Skeletal muscle cell (primary cell): Measurements from ENCODE around the gene FBXL13.
"Not testable (repeated sequence)": the region's sequence is repeated elsewhere in the genome, so short reads cannot be mapped to it uniquely, and the experiment has no call there.

Experiments
- DNase-seq: peaks from one replicate; pipeline ENCODE4 v3.0.0-alpha.2; 2010; ENCODE audit warnings: low read depth
- H3K4me3 ChIP-seq: 2 replicates; pipeline ENCODE4 v1.5.1; 2011; ENCODE audit warnings: low read depth, mild to moderate bottlenecking, control low read depth, low read length, moderate library complexity

The FBXL13 gene

DNA sequence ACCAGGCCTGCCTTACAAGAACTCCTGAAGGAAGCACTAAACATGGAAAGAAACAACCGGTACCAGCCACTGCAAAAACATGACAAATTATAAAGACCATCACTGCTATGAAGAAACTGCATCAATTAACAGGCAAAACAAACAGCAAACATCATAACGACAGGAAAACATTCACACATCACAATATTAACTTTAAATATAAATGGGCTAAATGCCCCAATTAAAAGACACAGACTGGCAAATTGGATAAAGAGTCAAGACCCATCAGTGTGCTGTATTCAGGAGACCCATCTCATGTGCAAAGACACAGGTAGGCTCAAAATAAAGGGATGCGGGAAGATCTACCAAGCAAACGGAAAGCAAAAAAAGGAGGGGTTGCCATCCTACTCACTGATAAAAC is 120.2 kb downstream of the FBXL13 start:
- H3K4me3 ChIP-seq, DNase-seq: not testable (repeated sequence)

DNA sequence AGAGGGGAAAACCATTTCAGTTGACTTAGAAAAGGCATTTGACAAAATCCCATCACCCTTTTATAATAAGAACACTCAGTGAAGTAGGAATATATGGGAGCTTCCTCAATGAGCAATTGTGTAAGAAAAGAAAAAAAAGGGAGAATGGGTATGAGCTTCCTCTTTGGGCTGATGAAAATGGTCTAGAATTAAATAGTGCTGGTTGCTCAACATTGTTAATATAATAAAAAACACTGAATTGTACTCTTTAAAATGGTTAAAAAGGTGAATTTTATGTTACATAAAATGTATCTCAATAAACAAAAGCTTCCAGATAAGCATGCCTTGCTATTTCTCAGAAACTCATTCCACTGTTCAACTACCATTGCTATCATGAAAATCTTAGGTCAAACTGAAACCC is 121.2 kb downstream of the FBXL13 start:
- H3K4me3 ChIP-seq: no peak overlapping the region
- no peak for DNase-seq

DNA sequence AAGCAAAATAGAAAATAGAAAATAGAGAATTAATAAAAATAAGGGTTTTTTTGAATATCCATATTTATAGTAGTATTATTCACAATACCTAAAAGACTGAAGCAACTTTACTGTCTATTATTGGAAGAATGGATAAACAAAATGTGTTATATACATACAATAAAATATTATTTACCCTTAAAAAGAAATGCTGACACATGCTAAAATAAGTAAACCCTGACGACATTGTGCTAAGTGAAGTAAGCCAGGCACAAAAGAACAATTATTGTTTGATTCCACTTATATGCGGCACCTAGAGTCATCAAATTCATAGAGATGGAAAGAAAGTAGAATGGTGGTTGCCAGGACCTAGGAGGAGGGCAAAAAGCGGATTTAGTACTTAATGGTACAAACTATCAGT is 122.8 kb downstream of the FBXL13 start:
- no peak for DNase-seq
- no peak overlapping the region for H3K4me3 ChIP-seq

DNA sequence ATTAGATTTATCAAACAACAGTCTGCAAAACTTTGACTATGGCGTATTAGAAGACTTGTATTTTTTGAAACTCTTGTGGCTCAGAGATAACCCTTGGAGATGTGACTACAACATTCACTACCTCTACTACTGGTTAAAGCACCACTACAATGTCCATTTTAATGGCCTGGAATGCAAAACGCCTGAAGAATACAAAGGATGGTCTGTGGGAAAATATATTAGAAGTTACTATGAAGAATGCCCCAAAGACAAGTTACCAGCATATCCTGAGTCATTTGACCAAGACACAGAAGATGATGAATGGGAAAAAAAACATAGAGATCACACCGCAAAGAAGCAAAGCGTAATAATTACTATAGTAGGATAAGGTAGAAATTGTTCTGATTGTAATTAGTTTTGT is 130.4 kb downstream of the FBXL13 start:
- no peak for DNase-seq
- no peak overlapping the region for H3K4me3 ChIP-seq

DNA sequence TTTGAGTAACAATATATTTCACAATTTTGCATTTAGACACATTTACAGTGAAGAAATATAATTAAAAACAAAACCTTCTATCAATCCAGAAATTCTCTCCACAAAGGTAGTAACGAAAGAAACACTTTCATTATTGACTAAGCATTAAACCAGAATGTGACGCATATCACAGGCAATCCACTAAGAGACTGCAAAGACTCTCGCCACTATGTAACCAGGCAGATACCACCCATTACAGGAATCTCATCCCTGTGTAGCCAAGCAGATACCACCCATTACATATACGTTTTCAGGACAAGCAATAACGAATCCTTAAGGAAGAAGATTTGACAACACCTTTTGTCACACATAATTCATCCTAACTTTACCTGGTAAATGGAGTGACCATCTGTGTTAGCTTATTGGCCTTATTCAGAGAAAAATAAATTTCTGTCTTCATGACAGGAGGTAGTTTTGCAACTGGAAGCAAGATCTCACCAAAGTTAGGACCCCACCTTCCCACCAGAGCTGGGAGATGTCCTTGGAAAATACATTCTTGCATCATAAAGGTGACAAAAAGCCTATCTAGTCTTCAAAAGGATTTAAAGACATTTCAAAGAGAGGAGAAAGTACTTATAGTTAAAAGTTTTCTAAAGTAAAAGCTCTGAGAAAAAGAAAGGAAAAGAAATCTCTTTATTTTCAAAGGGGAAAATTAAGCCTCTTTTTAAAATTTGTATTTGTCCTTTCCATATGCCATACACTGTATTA is 131.0 kb downstream of the FBXL13 start:
- H3K4me3 ChIP-seq: no peak overlapping the region
- DNase-seq: no peak

DNA sequence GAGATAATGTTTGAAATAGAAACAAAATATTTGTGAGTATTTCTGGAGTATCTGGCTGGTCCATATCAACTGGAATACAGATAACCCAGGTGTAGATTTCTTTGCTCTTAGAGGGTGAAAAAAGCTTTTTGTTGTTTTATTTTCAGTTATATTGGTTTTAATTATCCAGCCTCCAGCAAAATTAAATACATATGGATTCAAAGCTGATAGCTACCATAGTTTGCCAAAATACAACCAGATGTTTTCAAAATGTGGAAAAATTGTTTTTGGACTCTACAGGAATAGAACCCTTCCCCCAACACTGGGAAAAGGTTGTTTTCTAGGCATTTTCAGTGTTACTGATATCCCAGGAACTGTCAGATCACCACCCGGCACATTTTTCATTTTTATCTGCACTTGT is 131.7 kb downstream of the FBXL13 start:
- no peak for DNase-seq
- no peak overlapping the region for H3K4me3 ChIP-seq

DNA sequence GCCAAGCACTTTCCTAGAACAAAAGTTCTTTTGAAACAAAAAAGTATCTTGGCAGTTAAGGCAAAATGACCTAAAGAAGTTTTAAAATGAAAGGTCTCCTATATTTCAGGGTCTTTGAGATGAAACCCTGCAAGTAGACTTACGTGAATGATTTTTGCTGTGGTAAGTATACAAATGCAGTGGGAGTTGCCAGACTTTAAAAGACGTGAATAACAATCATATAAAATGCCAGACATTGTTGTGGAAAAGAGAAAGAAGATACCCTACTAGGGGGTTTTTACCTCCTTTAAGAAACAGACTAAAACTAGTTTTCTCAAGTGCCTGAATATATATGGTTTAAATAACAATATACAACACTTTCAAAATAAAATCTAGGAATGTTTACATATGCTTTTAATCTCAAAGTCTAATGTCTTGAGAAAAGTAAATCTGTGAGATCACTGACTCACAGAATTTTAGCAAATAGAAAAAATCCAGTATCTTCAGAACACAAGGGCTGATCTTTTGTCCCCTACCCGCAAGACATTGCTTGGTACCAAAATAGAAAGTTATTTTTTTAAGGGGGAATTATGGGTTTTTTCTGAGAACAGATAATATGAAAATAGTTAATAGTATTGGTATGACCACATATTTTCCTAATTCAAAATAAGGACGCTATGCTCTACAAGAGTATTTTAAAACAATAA is 132.3 kb downstream of the FBXL13 start:
- no peak overlapping the region for H3K4me3 ChIP-seq
- DNase-seq: no peak

DNA sequence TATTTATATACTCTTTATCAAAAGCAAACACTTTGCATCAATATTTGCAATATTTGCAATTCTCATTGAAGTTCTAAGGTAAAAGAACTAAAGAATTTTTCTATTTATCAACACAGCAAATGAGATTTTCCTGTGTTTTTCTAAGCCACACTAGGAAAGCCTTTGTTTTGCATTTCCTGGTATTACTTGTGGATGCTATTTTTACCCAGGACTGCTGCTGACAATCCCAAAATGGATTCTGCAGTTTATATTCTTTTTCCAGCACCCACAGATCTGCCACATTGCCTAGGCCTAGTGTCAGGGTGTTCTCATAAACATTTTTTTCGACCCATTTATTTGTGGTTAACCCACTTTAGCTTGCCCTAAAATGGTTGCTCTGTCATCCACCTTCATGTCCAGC is 135.9 kb downstream of the FBXL13 start:
- DNase-seq: no peak
- no peak overlapping the region for H3K4me3 ChIP-seq

DNA sequence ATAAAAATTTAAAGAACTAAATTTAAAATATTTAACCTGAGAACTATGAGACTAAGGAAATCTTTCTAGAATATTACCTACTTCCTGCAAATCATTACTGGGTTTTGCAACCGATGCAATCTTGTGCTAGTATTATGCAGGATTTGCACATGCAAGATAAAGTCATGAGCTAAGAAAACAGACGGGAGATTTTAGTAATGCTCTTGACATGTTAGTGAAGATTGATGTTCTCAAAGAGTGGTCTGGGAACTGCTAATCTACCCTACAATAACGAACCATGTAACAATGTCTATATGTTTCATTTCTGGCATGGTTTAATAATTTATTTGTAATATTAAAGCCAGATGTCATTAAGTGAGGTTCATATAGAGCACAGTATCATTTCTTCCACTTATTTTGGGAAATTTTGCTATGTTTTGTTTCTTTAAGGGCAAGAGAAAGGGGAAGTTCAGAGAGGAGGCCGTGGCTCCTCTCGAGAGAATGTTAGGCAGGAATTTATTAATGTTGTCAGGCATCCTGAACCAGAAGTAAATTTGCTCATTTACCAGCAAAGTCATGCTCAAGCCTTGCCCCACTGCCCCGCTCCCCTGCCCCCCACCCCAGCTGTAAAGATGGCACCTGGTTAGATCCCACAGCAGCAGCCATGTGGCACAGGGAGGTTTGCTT is 139.0 kb downstream of the FBXL13 start:
- no peak for DNase-seq
- no peak overlapping the region for H3K4me3 ChIP-seq

DNA sequence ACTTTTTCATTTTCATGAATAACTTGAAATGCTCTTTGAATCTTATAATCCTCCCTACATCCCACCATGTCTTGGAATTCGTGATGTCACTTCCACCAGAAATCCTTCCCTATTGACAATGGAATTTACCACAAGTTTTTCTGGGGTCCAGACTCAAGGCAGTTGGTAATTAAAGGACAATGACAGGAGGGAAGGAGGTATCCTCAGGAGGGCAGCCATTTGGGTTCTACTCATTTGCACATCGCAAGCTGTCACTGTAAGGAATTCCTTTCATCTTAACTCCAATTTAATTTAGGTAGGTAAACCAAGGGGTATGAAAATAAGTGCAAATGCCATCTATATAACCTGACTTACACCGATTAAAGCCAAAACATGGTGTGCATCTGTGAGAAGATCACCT is 139.9 kb downstream of the FBXL13 start:
- no peak for DNase-seq
- no peak overlapping the region for H3K4me3 ChIP-seq

DNA sequence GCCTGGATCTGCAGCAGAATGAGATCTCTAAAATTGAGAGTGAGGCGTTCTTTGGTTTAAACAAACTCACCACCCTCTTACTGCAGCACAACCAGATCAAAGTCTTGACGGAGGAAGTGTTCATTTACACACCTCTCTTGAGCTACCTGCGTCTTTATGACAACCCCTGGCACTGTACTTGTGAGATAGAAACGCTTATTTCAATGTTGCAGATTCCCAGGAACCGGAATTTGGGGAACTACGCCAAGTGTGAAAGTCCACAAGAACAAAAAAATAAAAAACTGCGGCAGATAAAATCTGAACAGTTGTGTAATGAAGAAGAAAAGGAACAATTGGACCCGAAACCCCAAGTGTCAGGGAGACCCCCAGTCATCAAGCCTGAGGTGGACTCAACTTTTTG is 140.4 kb downstream of the FBXL13 start:
- DNase-seq: no peak
- no peak overlapping the region for H3K4me3 ChIP-seq

DNA sequence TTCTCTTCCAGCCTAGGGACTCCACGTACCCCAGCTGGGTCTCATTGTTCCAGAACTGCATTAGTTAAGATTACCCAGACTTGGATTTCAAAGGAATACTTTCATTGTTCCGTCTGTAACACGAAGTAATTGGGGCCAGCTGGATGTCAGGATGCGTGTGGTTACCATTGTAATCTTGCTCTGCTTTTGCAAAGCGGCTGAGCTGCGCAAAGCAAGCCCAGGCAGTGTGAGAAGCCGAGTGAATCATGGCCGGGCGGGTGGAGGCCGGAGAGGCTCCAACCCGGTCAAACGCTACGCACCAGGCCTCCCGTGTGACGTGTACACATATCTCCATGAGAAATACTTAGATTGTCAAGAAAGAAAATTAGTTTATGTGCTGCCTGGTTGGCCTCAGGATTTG is 140.8 kb downstream of the FBXL13 start:
- peak; percentile 94 for DNase-seq
- no peak overlapping the region for H3K4me3 ChIP-seq

DNA sequence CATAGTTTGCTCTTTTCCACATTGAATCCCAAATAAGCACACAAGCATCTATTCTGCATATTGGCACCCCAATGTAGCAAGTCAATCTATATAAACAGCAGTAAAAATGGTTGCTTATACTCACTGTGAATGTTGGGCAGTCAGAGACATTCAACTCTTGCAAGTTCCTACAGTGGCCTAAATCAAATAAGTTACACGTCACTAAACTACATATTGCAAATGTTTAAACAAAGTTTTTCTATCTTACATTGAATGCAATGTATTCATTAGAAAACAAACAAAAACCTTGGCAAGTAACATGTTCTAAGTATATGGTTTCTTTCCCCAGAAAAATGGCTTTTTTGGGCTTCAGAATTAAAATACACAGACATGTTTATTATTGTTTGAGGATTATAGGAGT is 142.8 kb downstream of the FBXL13 start:
- H3K4me3 ChIP-seq: no peak overlapping the region

DNA sequence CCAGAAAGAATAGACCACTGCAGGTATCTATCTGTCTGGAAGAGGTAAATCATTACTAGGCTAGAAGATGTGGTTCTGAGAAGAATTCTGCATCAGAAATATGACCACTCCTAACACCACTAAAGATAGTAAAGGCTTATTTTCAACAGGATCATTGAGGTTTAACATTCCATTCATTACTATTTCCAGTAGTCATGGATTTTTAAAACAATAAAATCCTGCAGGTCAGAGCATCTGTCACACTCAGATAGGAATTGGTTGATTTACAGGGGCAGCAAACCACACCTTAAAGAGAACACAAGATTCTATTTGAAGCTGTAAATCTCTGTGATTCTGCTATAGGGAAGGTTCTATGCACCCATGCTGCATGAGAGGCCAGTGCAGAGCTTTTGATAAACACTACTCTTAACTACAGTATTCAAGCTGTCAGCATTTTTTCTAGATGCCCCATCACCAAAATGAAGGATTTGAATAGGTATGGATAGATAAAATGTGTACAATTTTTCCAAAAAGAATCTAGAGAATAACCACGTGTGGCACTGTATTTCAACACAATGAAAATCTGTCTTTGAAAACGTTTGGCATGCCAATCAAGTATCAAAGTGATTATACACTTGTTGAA is 147.2 kb downstream of the FBXL13 start:
- DNase-seq: no peak

More for the DNA sequence above, 142.8 kb downstream of the FBXL13 start:
- no peak for DNase-seq

DNA sequence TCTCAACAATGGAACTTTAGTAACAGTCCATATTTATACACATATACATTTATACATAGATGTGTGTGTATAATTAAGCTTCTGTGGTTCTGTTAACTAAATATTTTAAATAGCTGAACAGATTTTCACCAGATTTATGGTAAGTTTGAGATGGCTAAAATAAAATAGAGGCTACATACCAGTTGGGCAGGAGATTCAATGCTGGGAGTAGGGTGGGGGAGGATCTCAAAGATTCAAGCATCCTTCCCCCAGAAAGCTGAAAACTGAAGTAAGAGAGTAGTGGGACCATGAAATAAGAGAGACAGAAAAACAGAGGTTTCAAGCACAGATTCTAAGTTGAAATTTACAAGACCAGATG is 147.8 kb downstream of the FBXL13 start:
- DNase-seq: no peak
- H3K4me3 ChIP-seq: no peak overlapping the region

More for the DNA sequence above, 147.2 kb downstream of the FBXL13 start:
- H3K4me3 ChIP-seq: no peak overlapping the region

DNA sequence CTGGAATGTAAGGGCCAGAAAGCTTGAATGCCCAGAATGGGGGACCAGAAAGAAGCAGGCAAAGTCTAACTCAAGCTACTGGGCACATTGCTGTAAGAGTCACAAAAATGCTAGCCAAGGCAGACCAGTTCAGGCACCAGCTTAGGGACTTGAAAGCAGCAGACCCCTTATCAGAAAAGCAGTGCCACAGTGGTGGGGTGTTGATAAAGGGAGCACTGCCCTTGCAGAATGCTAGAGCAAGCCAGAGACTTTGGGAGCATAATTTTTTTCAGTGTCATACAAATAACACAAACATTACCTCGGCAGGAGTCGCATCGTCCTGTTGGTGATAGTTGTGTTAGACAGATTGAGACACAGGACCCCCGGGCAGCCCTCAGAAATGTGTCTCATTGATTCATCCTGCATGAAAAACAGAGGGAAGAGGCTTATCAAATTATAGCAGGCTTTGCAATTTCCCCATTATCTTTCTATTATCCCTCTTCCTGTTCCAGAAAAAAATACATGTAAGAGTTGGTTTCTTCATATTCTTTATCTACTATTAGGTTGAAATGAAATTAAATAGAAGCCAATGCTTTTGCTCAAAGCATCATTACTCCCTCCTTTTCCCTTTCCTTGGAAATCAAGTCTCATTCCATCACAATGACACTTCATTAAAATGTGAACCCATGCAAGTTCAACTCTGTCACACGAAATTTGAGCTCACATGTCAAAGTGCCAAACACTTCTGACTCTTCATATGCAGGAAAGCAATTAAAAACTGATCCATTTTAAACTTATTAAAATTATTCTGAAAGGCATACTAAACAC is 148.4 kb downstream of the FBXL13 start:
- no peak for DNase-seq
- H3K4me3 ChIP-seq: no peak overlapping the region

DNA sequence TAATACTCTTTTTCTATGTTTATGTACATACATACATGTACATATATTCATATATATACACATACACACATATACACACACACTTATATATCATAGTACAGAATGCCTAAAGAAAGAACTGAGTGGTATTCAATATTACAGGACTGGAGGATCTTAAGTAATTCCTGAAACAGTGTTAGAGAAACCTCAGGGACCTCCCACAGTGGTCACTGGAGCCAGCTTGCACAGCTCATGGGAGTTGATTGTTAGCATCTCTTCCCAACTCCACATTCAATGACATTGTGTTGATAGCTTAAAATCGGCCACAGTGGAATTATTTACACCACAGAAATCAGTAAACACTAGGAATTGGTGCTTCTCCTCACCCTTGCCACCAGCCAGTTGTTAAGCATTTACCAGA is 155.8 kb downstream of the FBXL13 start:
- H3K4me3 ChIP-seq: no peak overlapping the region
- DNase-seq: no peak

DNA sequence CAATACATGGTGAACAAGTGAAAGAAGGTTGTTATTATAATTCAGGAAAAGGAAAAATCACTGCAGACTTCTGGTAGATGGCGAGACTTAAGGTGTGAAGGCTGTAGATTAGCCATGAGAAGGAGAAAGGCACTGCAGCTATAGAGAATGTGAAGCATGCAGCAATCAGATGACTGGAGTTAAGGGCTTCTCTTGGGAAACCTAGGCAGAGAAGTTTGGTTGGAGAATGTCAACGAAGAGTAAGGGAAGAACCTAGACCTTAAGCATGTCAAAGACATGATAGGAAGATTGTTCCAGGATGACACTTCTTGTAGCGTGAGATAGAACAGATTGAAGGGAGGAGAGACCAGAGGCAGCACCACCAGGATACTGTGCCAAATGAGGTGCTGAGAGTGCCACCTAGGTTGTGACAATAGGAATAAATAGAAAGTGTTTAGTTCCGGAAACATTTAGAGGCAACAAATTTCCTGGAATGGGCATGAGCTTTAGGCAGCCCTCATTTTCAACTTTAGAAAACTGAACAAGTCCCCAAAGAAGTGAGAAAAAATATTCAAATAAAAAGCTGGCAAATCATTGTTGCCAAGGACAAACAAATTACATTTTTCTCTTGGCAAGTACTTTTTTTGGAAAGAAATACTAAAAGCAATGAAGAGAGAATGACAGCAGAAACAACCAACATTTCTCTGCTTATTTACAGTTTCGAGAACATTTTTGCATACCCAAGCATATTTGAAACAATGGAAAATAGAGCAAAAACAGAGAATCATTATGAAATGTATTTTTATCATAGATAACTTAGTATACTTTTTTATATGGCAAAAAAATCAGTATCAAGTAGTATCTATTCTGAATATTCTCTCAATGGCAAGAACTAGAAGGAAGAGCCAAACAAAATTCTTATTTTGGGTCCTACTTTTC is 156.9 kb downstream of the FBXL13 start:
- no peak overlapping the region for H3K4me3 ChIP-seq
- DNase-seq: no peak

DNA sequence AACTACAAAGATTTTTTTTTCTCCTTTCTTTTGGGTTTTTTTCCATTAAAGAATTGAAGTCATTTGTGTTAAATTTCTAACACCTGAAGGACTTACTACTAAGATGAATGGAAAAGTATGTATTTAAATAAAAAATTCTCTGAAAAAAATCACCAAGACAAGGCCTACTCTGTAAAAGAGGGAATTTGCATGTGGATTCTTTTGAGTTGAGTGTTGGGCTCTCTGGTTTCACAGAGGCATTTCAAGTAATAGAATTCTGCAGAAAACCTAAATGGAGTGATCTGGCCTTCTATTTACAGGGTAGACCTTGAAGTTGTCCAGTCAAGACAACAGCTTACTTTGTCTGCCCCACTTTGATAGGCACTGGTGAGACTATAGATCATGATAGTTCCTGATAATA is 157.7 kb downstream of the FBXL13 start:
- H3K4me3 ChIP-seq: no peak overlapping the region
- no peak for DNase-seq
